ENCODE measurements around the gene DAPK1. TPM values are rescaled to one million over a fixed set of nuclear protein-coding genes. Genes with fewer than 3 reads are reported as not detected.

Gene DAPK1
- total RNA-seq, 1 donor from 2014 or later = 24.6 TPM

DNA sequence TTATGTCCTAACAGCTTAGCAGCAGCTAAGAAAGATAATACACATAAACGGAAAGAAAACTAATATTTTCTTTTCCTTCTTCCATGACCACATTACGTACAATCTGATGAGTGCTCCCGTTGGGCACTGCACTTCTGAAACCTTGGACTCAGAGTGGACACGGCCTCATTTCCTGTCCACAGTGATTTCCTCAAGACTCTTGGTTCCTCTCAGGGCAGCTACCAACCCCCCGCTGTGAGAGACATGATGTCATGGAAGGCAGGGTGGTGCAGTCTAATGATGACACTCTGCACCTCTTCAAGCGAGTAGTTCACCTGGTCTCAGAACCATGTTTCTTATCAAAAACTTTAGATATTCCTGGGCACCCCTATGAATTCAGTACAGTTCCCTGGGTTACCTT lies 159.5 kb downstream of the DAPK1 start:
- DNase-seq (ENCODE audit: extremely low spot score in 2 of 2) = peak in 1 of 2 donors; percentile 43
- TF ChIP-seq, protein P1, sequence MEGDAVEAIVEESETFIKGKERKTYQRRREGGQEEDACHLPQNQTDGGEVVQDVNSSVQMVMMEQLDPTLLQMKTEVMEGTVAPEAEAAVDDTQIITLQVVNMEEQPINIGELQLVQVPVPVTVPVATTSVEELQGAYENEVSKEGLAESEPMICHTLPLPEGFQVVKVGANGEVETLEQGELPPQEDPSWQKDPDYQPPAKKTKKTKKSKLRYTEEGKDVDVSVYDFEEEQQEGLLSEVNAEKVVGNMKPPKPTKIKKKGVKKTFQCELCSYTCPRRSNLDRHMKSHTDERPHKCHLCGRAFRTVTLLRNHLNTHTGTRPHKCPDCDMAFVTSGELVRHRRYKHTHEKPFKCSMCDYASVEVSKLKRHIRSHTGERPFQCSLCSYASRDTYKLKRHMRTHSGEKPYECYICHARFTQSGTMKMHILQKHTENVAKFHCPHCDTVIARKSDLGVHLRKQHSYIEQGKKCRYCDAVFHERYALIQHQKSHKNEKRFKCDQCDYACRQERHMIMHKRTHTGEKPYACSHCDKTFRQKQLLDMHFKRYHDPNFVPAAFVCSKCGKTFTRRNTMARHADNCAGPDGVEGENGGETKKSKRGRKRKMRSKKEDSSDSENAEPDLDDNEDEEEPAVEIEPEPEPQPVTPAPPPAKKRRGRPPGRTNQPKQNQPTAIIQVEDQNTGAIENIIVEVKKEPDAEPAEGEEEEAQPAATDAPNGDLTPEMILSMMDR (IDR thresholded peaks at IDR 0.05) = no peak
- TF ChIP-seq POLR2AphosphoS5 (IDR thresholded peaks at IDR 0.05; ENCODE audit: insufficient read depth in 1 of 2, low read depth in 1 of 2) (no peak), POLR2A (IDR thresholded peaks at IDR 0.05) (no peak)
- no peak overlapping the region for H3K27ac ChIP-seq

DNA sequence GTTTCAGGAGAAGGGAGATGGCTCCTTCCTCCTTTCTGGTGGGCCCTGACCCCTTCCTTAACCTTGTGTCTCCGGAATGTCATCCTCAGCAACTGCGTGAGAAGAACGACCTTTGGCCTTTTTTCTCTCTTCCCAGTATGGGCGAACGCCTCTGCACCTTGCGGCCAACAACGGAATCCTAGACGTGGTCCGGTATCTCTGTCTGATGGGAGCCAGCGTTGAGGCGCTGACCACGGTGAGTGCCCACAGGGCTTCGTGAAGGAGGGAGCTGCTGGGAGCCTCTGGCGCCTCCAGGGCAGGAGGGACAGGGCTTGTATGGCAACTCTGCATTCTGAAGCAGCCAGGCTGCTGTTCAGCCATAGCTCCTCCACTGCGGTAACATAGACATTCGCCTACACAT lies 160.2 kb downstream of the DAPK1 start:
- Histone ChIP-seq H3K27me3 (no peaks in the 10 kb centered on the region), H3K36me3 (no peaks in the 10 kb centered on the region), H3K9me3 (no peaks in the 10 kb centered on the region), H3K27ac (no peak overlapping the region), H3K4me3 (no peak overlapping the region), H3K4me1 (no peaks in the 10 kb centered on the region)
- TF ChIP-seq POLR2A (IDR thresholded peaks at IDR 0.05) (no peak), POLR2AphosphoS5 (IDR thresholded peaks at IDR 0.05; ENCODE audit: insufficient read depth in 1 of 2, low read depth in 1 of 2) (no peak)
- TF ChIP-seq, protein P1 (IDR thresholded peaks at IDR 0.05) = no peak
- intact Hi-C loops (cut with DNase I) = no loop called here
- DNase-seq (ENCODE audit: extremely low spot score in 2 of 2) = no peak

More for the DNA sequence above, 159.5 kb downstream of the DAPK1 start:
- Histone ChIP-seq H3K27me3 (no peaks in the 10 kb centered on the region), H3K4me3 (no peak overlapping the region), H3K36me3 (no peaks in the 10 kb centered on the region), H3K4me1 (no peaks in the 10 kb centered on the region), H3K9me3 (no peaks in the 10 kb centered on the region)
- intact Hi-C loops (cut with DNase I) = no loop called here

DNA sequence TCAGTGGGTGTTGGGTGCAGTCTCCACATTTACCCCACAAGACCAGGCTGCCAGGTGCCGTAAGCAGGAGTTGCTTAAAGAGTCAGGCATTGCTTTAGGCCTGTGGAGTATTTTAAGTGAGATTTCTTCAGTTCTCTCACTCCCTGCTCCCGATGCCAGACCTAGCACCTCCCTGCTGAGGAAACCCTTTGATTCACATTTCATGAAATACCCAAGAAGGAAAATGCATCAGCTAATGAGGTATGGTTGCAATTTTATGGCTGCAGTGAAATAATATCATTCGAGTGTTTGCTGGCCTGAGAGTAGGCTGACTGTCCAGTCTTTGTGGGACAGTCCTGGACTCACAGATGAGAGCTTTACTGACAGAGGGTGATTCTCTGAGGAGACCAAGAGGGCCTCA lies 160.8 kb downstream of the DAPK1 start:
- H3K4me3 ChIP-seq = no peak overlapping the region
- no peaks in the 10 kb centered on the region for H3K36me3 ChIP-seq
- DNase-seq (ENCODE audit: extremely low spot score in 2 of 2) = no peak
- no peaks in the 10 kb centered on the region for H3K9me3 ChIP-seq
- no peaks in the 10 kb centered on the region for H3K4me1 ChIP-seq
- H3K27me3 ChIP-seq = no peaks in the 10 kb centered on the region
- TF ChIP-seq POLR2AphosphoS5 (IDR thresholded peaks at IDR 0.05; ENCODE audit: insufficient read depth in 1 of 2, low read depth in 1 of 2) (no peak), POLR2A (IDR thresholded peaks at IDR 0.05) (no peak)
- intact Hi-C loops (cut with DNase I) = no loop called here
- H3K27ac ChIP-seq = no peak overlapping the region

DNA sequence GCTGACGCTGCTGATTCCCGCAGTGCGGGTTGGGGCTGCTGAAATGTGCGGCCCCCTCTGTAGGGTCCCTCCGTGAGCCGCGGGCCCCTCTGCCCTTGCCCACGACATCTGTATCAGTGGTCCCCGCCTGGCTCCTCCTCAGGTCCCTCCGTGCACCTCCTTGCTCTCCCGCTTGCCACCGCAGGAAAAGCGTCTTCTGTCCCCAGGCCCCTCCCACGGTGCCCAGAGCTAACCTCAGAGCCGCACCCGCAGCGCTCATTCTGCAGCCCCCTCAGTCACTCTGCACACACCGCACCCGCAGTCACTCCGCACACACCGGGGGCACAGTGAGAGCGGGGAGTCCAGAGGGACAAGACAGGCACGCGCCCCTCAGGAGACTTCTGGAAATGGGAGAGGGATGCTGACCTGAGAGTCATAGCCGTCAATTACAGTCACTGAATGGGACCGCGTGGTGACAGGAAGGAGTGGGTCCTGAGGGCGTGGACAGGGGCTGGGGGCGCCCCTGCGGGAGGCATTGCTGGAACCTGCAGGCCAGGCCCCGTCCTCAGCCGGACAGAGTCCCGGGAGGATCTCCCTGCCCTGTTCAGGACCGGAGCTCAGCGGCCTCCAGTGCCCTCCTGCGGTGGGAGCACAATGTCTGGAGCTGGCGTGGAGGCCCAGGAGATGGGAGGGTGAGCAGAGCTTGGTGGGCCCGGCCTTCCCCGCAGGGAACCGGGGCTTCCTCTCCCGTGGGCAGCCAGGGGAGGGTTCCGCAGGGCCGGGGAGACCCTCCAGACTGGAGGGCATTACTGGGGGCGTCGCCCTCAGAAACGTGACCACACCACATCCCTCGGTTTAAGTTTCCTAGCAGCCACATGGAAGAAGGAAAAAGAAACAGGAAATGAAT lies 162.1 kb downstream of the DAPK1 start:
- H3K27me3 ChIP-seq = no peaks in the 10 kb centered on the region
- H3K36me3 ChIP-seq = no peaks in the 10 kb centered on the region
- H3K27ac ChIP-seq = no peak overlapping the region
- DNase-seq (ENCODE audit: extremely low spot score in 2 of 2) = no peak
- no peaks in the 10 kb centered on the region for H3K9me3 ChIP-seq
- H3K4me1 ChIP-seq = no peaks in the 10 kb centered on the region
- intact Hi-C loops (cut with DNase I) = no loop called here
- TF ChIP-seq POLR2A (IDR thresholded peaks at IDR 0.05) = no peak
- no peak overlapping the region for H3K4me3 ChIP-seq

DNA sequence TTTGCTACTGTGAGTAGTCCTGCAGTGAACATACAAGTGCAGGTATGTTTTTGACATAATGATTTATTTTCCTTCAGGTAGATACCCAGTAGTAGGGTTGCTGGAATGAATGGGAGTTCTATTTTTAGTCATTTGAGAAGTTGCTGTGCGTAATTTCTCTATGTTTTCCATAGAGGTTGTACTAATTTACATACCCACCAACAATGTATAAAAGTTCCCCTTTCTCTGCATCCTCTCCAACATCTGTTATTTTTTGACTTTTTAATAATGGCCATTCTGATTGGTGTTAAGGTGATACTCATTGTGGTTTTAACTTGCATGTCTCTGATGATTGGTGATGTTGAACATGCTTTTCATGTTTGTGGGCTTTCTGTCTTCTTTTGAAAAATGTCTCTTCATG lies 163.6 kb downstream of the DAPK1 start:
- no peak overlapping the region for H3K4me3 ChIP-seq
- no peaks in the 10 kb centered on the region for H3K27me3 ChIP-seq
- DNase-seq (ENCODE audit: extremely low spot score in 2 of 2) = no peak
- no peaks in the 10 kb centered on the region for H3K9me3 ChIP-seq
- intact Hi-C loops (cut with DNase I) = no loop called here
- H3K27ac ChIP-seq = no peak overlapping the region
- H3K4me1 ChIP-seq = no peaks in the 10 kb centered on the region
- no peak for TF ChIP-seq POLR2AphosphoS5 (IDR thresholded peaks at IDR 0.05; ENCODE audit: insufficient read depth in 1 of 2, low read depth in 1 of 2)
- no peak for TF ChIP-seq POLR2A (IDR thresholded peaks at IDR 0.05)
- no peaks in the 10 kb centered on the region for H3K36me3 ChIP-seq

DNA sequence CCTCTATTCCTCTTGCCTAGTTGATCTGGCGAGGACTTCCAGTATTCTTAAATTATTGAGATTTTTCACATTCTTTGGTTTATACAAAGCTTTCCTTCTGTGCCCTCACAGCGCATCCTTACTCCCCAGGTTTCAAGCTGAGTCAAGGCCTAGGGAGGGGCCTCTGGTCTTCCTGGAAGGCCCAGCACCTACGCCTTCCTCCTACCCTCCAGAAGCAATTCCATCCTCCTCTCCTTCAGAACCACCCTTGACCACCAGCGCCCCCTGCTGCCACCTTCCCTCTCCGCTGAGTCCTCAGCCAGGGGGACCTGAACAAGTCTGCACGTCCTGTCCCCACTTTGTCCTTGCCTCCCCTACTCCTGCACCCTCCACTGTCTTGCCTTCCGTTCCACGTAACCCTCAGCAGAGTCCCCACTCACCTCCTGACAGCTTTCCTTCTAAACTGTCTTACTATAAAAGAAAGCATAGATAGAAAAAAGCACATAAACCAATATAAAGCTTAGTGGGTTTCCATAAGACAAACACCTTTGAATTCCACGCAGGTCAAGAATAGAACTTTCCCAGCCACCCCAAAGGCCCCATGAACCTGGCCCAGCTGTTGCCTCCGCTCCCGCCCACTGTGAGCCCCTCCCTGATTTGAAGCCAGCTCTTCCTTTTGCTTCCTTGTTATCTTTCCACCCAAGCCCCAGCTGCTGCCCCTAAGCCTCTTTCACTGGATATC lies 165.3 kb downstream of the DAPK1 start:
- intact Hi-C loops (cut with DNase I) = loop anchor here (2.0 kb wide), 1 partner anchor 326 kb away; no protein-coding TSS in a partner anchor
- Histone ChIP-seq H3K9me3 (no peaks in the 10 kb centered on the region), H3K27me3 (no peaks in the 10 kb centered on the region), H3K27ac (no peak overlapping the region), H3K4me3 (no peak overlapping the region), H3K36me3 (no peaks in the 10 kb centered on the region), H3K4me1 (no peaks in the 10 kb centered on the region)
- peak in 1 of 2 donors; percentile 74 for DNase-seq (ENCODE audit: extremely low spot score in 2 of 2)
- no peak for TF ChIP-seq POLR2A (IDR thresholded peaks at IDR 0.05)
- no peak for TF ChIP-seq POLR2AphosphoS5 (IDR thresholded peaks at IDR 0.05; ENCODE audit: insufficient read depth in 1 of 2, low read depth in 1 of 2)
- TF ChIP-seq, protein P1 (IDR thresholded peaks at IDR 0.05) = peak; percentile 38 to 61 (median 43)

All from vagina (tissue), 2 donors.